Measurements from ENCODE around the gene ZFAND5.

ZFAND5 gene

GRCh38 chr9:72352911-72353388 is 12.1 kb downstream of the ZFAND5 start:
- Histone ChIP-seq H4K20me1 (ENCODE audit: insufficient read depth) (peaks cover 11% of the 10 kb centered on the region; the same call in 1 of the 2 replicates), H3K79me2 (ENCODE audit: insufficient read depth, low read depth) (peaks cover 25% of the 10 kb centered on the region), H3K27ac (no peak overlapping the region), H2AFZ (ENCODE audit: low read depth) (no peak overlapping the region), H3K9ac (no peak overlapping the region), H3K4me3 (IDR thresholded peaks at IDR 0.05; ENCODE audit: insufficient read depth, low read depth, low read length) (no peak overlapping the region), H3K4me1 (ENCODE audit: low read depth, poor library complexity, severe bottlenecking) (no peaks in the 10 kb centered on the region), H3K36me3 (ENCODE audit: insufficient read depth) (peaks cover 23% of the 10 kb centered on the region; the same call in 1 of the 2 replicates), H3K4me2 (no peak overlapping the region), H3K27me3 (ENCODE audit: insufficient read depth, low read depth) (no peaks in the 10 kb centered on the region)
- no peak for TF ChIP-seq CTCF (conservative IDR thresholded peaks at IDR 0.05; ENCODE audit: low read depth, low read length)

GRCh38 chr9:72351538-72352453 is 13.2 kb downstream of the ZFAND5 start:
- Histone ChIP-seq H3K4me3 (IDR thresholded peaks at IDR 0.05; ENCODE audit: insufficient read depth, low read depth, low read length) (no peak overlapping the region), H3K4me2 (no peak overlapping the region), H4K20me1 (ENCODE audit: insufficient read depth) (peaks cover 4% of the 10 kb centered on the region; the same call in 1 of the 2 replicates), H3K27me3 (ENCODE audit: insufficient read depth, low read depth) (no peaks in the 10 kb centered on the region), H3K36me3 (ENCODE audit: insufficient read depth) (peaks cover 17% of the 10 kb centered on the region; the same call in 1 of the 2 replicates), H3K27ac (no peak overlapping the region), H3K79me2 (ENCODE audit: insufficient read depth, low read depth) (peaks cover 13% of the 10 kb centered on the region; the same call in 1 of the 2 replicates), H2AFZ (ENCODE audit: low read depth) (no peak overlapping the region), H3K4me1 (ENCODE audit: low read depth, poor library complexity, severe bottlenecking) (no peaks in the 10 kb centered on the region), H3K9ac (no peak overlapping the region)
- TF ChIP-seq CTCF (conservative IDR thresholded peaks at IDR 0.05; ENCODE audit: low read depth, low read length) = no peak

GRCh38 chr9:72349911-72350310 is 15.1 kb downstream of the ZFAND5 start:
- Histone ChIP-seq H3K4me2 (no peak overlapping the region), H3K27me3 (ENCODE audit: insufficient read depth, low read depth) (no peaks in the 10 kb centered on the region), H4K20me1 (ENCODE audit: insufficient read depth) (peaks cover 4% of the 10 kb centered on the region; the same call in 1 of the 2 replicates), H3K79me2 (ENCODE audit: insufficient read depth, low read depth) (no peaks in the 10 kb centered on the region), H3K4me1 (ENCODE audit: low read depth, poor library complexity, severe bottlenecking) (no peaks in the 10 kb centered on the region), H3K27ac (no peak overlapping the region), H3K9ac (no peak overlapping the region), H2AFZ (ENCODE audit: low read depth) (no peak overlapping the region), H3K4me3 (IDR thresholded peaks at IDR 0.05; ENCODE audit: insufficient read depth, low read depth, low read length) (no peak overlapping the region), H3K36me3 (ENCODE audit: insufficient read depth) (peaks cover 2% of the 10 kb centered on the region; the same call in 1 of the 2 replicates)
- TF ChIP-seq CTCF (conservative IDR thresholded peaks at IDR 0.05; ENCODE audit: low read depth, low read length) = no peak

GRCh38 chr9:72349240-72349639 is 15.8 kb downstream of the ZFAND5 start:
- Histone ChIP-seq H4K20me1 (ENCODE audit: insufficient read depth) (peaks cover 4% of the 10 kb centered on the region; the same call in 1 of the 2 replicates), H3K4me1 (ENCODE audit: low read depth, poor library complexity, severe bottlenecking) (no peaks in the 10 kb centered on the region), H3K4me3 (IDR thresholded peaks at IDR 0.05; ENCODE audit: insufficient read depth, low read depth, low read length) (no peak overlapping the region), H3K36me3 (ENCODE audit: insufficient read depth) (no peaks in the 10 kb centered on the region), H3K4me2 (no peak overlapping the region), H3K27me3 (ENCODE audit: insufficient read depth, low read depth) (no peaks in the 10 kb centered on the region), H3K79me2 (ENCODE audit: insufficient read depth, low read depth) (no peaks in the 10 kb centered on the region), H3K27ac (no peak overlapping the region), H3K9ac (no peak overlapping the region), H2AFZ (ENCODE audit: low read depth) (no peak overlapping the region)
- no peak for TF ChIP-seq CTCF (conservative IDR thresholded peaks at IDR 0.05; ENCODE audit: low read depth, low read length)

Measured in KMS-11 (cell line).